GM19468 (cell line): ENCODE results near the gene CCDC124.

Experiments used
- ATAC-seq: cut with Tn5 transposase; IDR thresholded peaks from one replicate; pipeline ENCODE4 v1.9.1; 2021; ENCODE audit warnings: mild to moderate bottlenecking, moderate library complexity, moderate number of reproducible peaks; ENCODE audit not compliant: unreplicated experiment; ENCODE audit errors: extremely low read depth

The CCDC124 gene

GRCh38 chr19:17951990-17952976, 19.5 kb downstream of the CCDC124 start:
- ATAC-seq = no peak

- no peak for ATAC-seq
Measured at GRCh38 chr19:17953316-17953801, 20.5 kb downstream of the CCDC124 start.

- no peak for ATAC-seq
Measured at GRCh38 chr19:17953869-17954268, 21.1 kb downstream of the CCDC124 start.

GRCh38 chr19:17954401-17954800, 21.6 kb downstream of the CCDC124 start:
- no peak for ATAC-seq

GRCh38 chr19:17957149-17957849, 24.5 kb downstream of the CCDC124 start:
- ATAC-seq = no peak

- ATAC-seq = no peak
Measured at GRCh38 chr19:17957885-17958284, 25.1 kb downstream of the CCDC124 start.

GRCh38 chr19:17963936-17964691, 31.3 kb downstream of the CCDC124 start:
- ATAC-seq = no peak

- ATAC-seq = no peak
Measured at GRCh38 chr19:17965370-17966128, 32.7 kb downstream of the CCDC124 start.

- ATAC-seq = no peak
Measured at GRCh38 chr19:17966129-17966483, 33.3 kb downstream of the CCDC124 start.

- ATAC-seq = no peak
Measured at GRCh38 chr19:17966550-17967256, 33.9 kb downstream of the CCDC124 start, which contains the start of gene KCNN1. Gene KCNN1, plus strand, starts transcription at chr19:17967107. Its CDS starts 6,782 bp downstream, at chr19:17973889.

GRCh38 chr19:17967257-17968051, 34.6 kb downstream of the CCDC124 start:
- ATAC-seq = no peak

GRCh38 chr19:17968362-17968761, 35.5 kb downstream of the CCDC124 start:
- no peak for ATAC-seq

GRCh38 chr19:17969096-17969792, 36.4 kb downstream of the CCDC124 start:
- no peak for ATAC-seq

- no peak for ATAC-seq
Measured at GRCh38 chr19:17972230-17972629, 39.4 kb downstream of the CCDC124 start.

- ATAC-seq = no peak
Measured at GRCh38 chr19:17973759-17974158, 40.9 kb downstream of the CCDC124 start.

GRCh38 chr19:17974551-17974950, 41.7 kb downstream of the CCDC124 start:
- ATAC-seq = no peak

GRCh38 chr19:17975032-17975431, 42.2 kb downstream of the CCDC124 start:
- no peak for ATAC-seq

GRCh38 chr19:17977021-17977420, 44.2 kb downstream of the CCDC124 start:
- ATAC-seq = no peak
